K562 (cell line): ENCODE data around the gene ALCAM. TPM values are rescaled to one million over a fixed set of nuclear protein-coding genes. Genes with fewer than 3 reads are reported as not detected.

Source experiments
- ATAC-seq: fragments of 200-7000 bp; cut with Tn5 transposase; 3 replicates; pipeline ENCODE4 v1.9.1; 2020; ENCODE audit warnings: moderate library complexity
- BruUV-seq: library from RNA; stranded (reverse); fragments of 400-500 nt; replicated peaks from 2 replicates; lab custom pipeline; 2021; lab: Mats Ljungman, UMichigan
- CTCF ChIA-PET: fragments of 300-600 bp; formaldehyde crosslinking; extraction: SDS; loops from one replicate; lab custom pipeline; 2021; ENCODE audit warnings: low intra/inter-chr PET ratio; lab: Yijun Ruan, JAX
- POLR2A ChIA-PET: fragments of 300-600, 350-650 bp; sonication (Branson Sonifier 250); formaldehyde crosslinking; extraction: SDS; loops from one replicate; lab custom pipeline; 2021; ENCODE audit warnings: antibody characterized with exemption, inconsistent platforms; lab: Yijun Ruan, JAX
- DNase-seq, 4 experiments: peaks; one replicate each; pipeline versions ENCODE4 v3.0.0 to v3.0.0-alpha.2; 2011 to 2018; ENCODE audit warnings: low spot score in 3 of 4, mixed read lengths in 3 of 4; ENCODE audit errors: extremely low read depth in 1 of 4
- FAIRE-seq: peaks from 2 replicates; lab custom pipeline; 2011; peaks lifted over from hg19 to GRCh38; lab: Jason Lieb, UNC
- H2AFZ ChIP-seq: 2 replicates; pipeline ENCODE4 v1.6.0; 2011; ENCODE audit warnings: low read depth, low read length, control low read depth, inconsistent platforms
- H3K27ac ChIP-seq: fragments of 200-600 bp; 3 replicates; pipeline ENCODE4 v1.8.0; 2011; ENCODE audit warnings: low read depth, mild to moderate bottlenecking, control low read depth, inconsistent platforms, low read length, moderate library complexity, mixed read lengths; ENCODE audit errors: extremely low read depth
- H3K27me3 ChIP-seq, 2 experiments: fragments of 300-600 bp in 1 of 2; 2 replicates in 1 of 2; 3 replicates in 1 of 2; pipeline versions ENCODE4 v1.6.0 to v1.8.0; 2011; ENCODE audit warnings: inconsistent platforms in 2 of 2, low read length in 2 of 2, mild to moderate bottlenecking in 1 of 2, mixed read lengths in 1 of 2, moderate library complexity in 1 of 2; ENCODE audit not compliant: control insufficient read depth in 2 of 2, insufficient read depth in 2 of 2
- H3K36me3 ChIP-seq: fragments of 300-600 bp; 3 replicates; pipeline ENCODE4 v1.8.0; 2011; ENCODE audit warnings: mild to moderate bottlenecking, low read length, inconsistent platforms; ENCODE audit not compliant: control insufficient read depth, insufficient read depth
- H3K4me1 ChIP-seq, 2 experiments: fragments of 200-600 bp in 1 of 2; replicated peaks in 1 of 2; 2 replicates in 1 of 2; 3 replicates in 1 of 2; pipeline versions ENCODE4 v1.5.1 to v1.8.0; 2011; ENCODE audit warnings: inconsistent platforms in 2 of 2, low read length in 2 of 2, mild to moderate bottlenecking in 1 of 2, mixed read lengths in 1 of 2, moderate library complexity in 1 of 2; ENCODE audit not compliant: control insufficient read depth in 2 of 2, insufficient read depth in 2 of 2
- H3K4me2 ChIP-seq: 2 replicates; pipeline ENCODE4 v1.6.1; 2011; ENCODE audit warnings: low read length, control low read depth, inconsistent platforms, mixed read lengths; ENCODE audit not compliant: insufficient read depth
- H3K4me3 ChIP-seq: fragments of 200-600 bp; sonication (generic), shearing (Covaris generic); 2 replicates; pipeline ENCODE4 v1.5.1; 2016; ENCODE audit warnings: control low read depth, inconsistent platforms
- H3K79me2 ChIP-seq: fragments of 200-600 bp; 3 replicates; pipeline ENCODE4 v1.8.0; 2011; ENCODE audit warnings: low read length, inconsistent platforms; ENCODE audit not compliant: control insufficient read depth, insufficient read depth
- H3K9ac ChIP-seq, 2 experiments: 2 replicates each; pipeline versions ENCODE4 v1.6.0 to v1.6.1; 2011; ENCODE audit warnings: low read depth in 2 of 2, low read length in 2 of 2, control low read depth in 1 of 2, inconsistent platforms in 1 of 2, mild to moderate bottlenecking in 1 of 2, mixed read lengths in 1 of 2; ENCODE audit not compliant: insufficient read depth in 1 of 2
- H3K9me1 ChIP-seq: one replicate; pipeline ENCODE4 v1.6.0; 2011; ENCODE audit warnings: inconsistent platforms, mild to moderate bottlenecking, low read length, moderate library complexity; ENCODE audit not compliant: control insufficient read depth, insufficient read depth
- H3K9me3 ChIP-seq: replicated peaks from 2 replicates; pipeline ENCODE4 v1.5.1; 2011; ENCODE audit warnings: low read depth, low read length, inconsistent platforms; ENCODE audit not compliant: control insufficient read depth, insufficient read depth
- H4K20me1 ChIP-seq: replicated peaks from 2 replicates; pipeline ENCODE4 v1.6.1; 2011; ENCODE audit warnings: low read length, inconsistent platforms, mixed read lengths; ENCODE audit not compliant: control insufficient read depth, insufficient read depth
- ELF4 ChIP-seq: fragments of 450-650 bp; formaldehyde crosslinking; IDR thresholded peaks from 2 replicates; pipeline ENCODE4 v1.4.0; 2022; ENCODE audit warnings: missing genetic modification characterization
- HMG20A ChIP-seq: fragments of 450-650 bp; formaldehyde crosslinking; conservative IDR thresholded peaks from 2 replicates; pipeline ENCODE4 v1.4.0; 2020; ENCODE audit warnings: mild to moderate bottlenecking, mixed read lengths
- HMGN3 ChIP-seq: IDR thresholded peaks from 2 replicates; pipeline ENCODE4 v1.6.1; 2011; ENCODE audit warnings: borderline replicate concordance, low read depth, mild to moderate bottlenecking, mixed read lengths, low read length; ENCODE audit not compliant: insufficient read length; ENCODE audit errors: extremely low read depth
- MTA1 ChIP-seq: fragments of 450-650 bp; IDR thresholded peaks from 2 replicates; pipeline ENCODE4 v1.6.1; 2017; ENCODE audit warnings: borderline replicate concordance
- NR2F6 ChIP-seq: fragments of 450-650 bp; formaldehyde crosslinking; IDR thresholded peaks from 2 replicates; pipeline ENCODE4 v1.4.0; 2020; ENCODE audit warnings: mild to moderate bottlenecking
- SRSF1 ChIP-seq: fragments of 200-400 bp; formaldehyde crosslinking; IDR thresholded peaks from 2 replicates; pipeline ENCODE4 v1.6.1; 2017; ENCODE audit warnings: mild to moderate bottlenecking, low read depth, low read length, moderate library complexity
- WHSC1 ChIP-seq: IDR thresholded peaks from one replicate; pipeline ENCODE4 v1.6.1; 2012; ENCODE audit warnings: low read length, control low read depth, inconsistent platforms
- ZBTB7A ChIP-seq: IDR thresholded peaks from 2 replicates; pipeline ENCODE4 v1.6.1; 2011; ENCODE audit warnings: low read depth, mild to moderate bottlenecking, low read length, moderate library complexity, borderline replicate concordance; ENCODE audit not compliant: control insufficient read depth
- ZNF316 ChIP-seq: fragments of 450-650 bp; IDR thresholded peaks from 2 replicates; pipeline ENCODE4 v1.6.1; 2016
- WGBS: fragments of 100-300 bp; shearing (Covaris generic); methylation state at CpG from one replicate; pipeline ENCODE4 v1.1.6; 2016; ENCODE audit warnings: low coverage, mixed read lengths; ENCODE audit not compliant: insufficient coverage; ENCODE audit errors: missing lambda C conversion rate; 5-methylcytosine and 5-hydroxymethylcytosine counted together
- in situ Hi-C: fragments of 300-500 bp; cut with MboI; formaldehyde crosslinking; loops from 4 replicates; pipeline ENCODE4 v1.15.0; 2018; ENCODE audit warnings: inconsistent platforms, mixed read lengths
- intact Hi-C: fragments of 100-400 bp; cut with micrococcal nuclease; formaldehyde crosslinking; loops from 2 replicates; pipeline ENCODE4 v1.14.2; 2022
- polyA plus RNA-seq, 8 experiments: library from polyadenylated mRNA; depleted of rRNA in 4 of 8; stranded (reverse) in 5 of 8; unstranded in 3 of 8; fragments of >200 nt; fragmentation: Nextera tagmentation in 2 of 8; fragmentation: Illumina TruSeq in 1 of 8; extraction: Ambion mirVana in 2 of 8; extraction: Trizol in 1 of 8; gene quantifications; 2 replicates each; pipeline versions ENCODE4 v1.2.1 to v1.2.3, GENCODE V29; 2011 to 2014; ENCODE audit warnings: inconsistent platforms in 1 of 8, missing spikeins in 1 of 8
- total RNA-seq, 7 experiments: library from RNA; depleted of rRNA in 6 of 7; stranded (reverse); fragments of >200 nt in 6 of 7; fragmentation: Illumina TruSeq in 2 of 7; extraction: Trizol in 2 of 7; gene quantifications; 2 replicates each; pipeline versions ENCODE4 v1.2.1 to v1.2.3, GENCODE V29; 2011 to 2021; ENCODE audit warnings: low replicate concordance in 1 of 7
- TF ChIP-seq, protein P1 (sequence below): fragments of 450-650 bp; IDR thresholded peaks from 2 replicates; pipeline ENCODE4 v1.6.1; 2017; ENCODE audit warnings: antibody characterized with exemption, mild to moderate bottlenecking
- TF ChIP-seq, protein P2 (sequence below): fragments of 200-800 bp; sonication (Bioruptor generic); IDR thresholded peaks from 2 replicates; pipeline ENCODE4 v1.6.1; 2017; ENCODE audit warnings: missing genetic modification characterization, missing compliant biosample characterization

The ALCAM gene
- total and polyA plus RNA-seq, 9 of the 15 experiments (the other 6 are each of a cell fraction or from before 2014, with no cell fraction given), result 0.03 to 0.98 (median 0.14) TPM; not detected in 1

DNA sequence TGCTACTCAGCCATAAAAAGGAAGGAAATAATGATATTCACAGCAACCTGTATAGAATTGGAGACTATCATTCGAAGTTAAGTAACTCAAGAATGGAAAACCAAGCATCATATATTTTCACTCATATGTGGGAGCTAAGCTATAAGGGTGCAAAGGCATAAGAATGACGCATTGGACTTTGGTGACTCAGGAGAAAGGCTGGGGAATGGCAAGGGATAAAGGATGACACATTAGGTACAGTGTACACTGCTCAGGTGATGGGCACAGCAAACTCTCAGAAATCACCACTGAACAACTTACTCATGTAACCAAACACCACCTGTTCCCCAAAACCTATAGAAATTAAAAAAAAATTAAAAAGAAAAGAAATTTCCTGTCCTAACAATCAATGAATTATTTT, 42.7 kb downstream of the ALCAM start (continued):
- TF ChIP-seq, protein P1, sequence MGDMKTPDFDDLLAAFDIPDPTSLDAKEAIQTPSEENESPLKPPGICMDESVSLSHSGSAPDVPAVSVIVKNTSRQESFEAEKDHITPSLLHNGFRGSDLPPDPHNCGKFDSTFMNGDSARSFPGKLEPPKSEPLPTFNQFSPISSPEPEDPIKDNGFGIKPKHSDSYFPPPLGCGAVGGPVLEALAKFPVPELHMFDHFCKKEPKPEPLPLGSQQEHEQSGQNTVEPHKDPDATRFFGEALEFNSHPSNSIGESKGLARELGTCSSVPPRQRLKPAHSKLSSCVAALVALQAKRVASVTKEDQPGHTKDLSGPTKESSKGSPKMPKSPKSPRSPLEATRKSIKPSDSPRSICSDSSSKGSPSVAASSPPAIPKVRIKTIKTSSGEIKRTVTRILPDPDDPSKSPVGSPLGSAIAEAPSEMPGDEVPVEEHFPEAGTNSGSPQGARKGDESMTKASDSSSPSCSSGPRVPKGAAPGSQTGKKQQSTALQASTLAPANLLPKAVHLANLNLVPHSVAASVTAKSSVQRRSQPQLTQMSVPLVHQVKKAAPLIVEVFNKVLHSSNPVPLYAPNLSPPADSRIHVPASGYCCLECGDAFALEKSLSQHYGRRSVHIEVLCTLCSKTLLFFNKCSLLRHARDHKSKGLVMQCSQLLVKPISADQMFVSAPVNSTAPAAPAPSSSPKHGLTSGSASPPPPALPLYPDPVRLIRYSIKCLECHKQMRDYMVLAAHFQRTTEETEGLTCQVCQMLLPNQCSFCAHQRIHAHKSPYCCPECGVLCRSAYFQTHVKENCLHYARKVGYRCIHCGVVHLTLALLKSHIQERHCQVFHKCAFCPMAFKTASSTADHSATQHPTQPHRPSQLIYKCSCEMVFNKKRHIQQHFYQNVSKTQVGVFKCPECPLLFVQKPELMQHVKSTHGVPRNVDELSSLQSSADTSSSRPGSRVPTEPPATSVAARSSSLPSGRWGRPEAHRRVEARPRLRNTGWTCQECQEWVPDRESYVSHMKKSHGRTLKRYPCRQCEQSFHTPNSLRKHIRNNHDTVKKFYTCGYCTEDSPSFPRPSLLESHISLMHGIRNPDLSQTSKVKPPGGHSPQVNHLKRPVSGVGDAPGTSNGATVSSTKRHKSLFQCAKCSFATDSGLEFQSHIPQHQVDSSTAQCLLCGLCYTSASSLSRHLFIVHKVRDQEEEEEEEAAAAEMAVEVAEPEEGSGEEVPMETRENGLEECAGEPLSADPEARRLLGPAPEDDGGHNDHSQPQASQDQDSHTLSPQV, result no peak
- TF ChIP-seq SRSF1 (no peak), ZBTB7A (no peak), HMGN3 (no peak), MTA1 (no peak), ZNF316 (no peak)

DNA sequence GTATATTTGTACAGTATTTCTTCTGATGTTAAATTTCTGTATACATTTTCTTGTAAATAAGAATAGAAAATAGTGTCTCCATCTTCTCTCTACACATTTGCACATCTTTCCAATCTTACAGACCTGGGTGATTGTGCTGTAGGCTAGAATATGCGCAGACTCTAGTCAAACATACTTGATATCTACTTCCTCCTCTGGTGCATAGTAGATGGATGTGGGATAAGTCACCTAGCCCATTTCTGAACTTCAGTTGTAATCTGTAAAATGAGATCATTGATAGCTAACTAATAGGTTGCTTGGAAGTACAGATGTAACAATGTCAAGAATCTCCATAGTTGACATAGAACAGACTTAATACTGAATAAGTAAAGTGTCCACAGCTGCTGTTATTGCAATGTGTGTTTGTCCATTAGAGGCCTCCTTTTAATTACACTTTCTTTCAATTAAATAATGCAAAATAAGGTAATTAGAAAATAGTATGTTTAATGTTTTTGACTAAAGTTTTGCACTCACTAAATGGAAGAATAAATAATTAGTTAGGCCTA, 46.7 kb downstream of the ALCAM start:
- ChIA-PET POLR2A (no interaction called here), CTCF (no interaction called here)
- TF ChIP-seq, protein P2, sequence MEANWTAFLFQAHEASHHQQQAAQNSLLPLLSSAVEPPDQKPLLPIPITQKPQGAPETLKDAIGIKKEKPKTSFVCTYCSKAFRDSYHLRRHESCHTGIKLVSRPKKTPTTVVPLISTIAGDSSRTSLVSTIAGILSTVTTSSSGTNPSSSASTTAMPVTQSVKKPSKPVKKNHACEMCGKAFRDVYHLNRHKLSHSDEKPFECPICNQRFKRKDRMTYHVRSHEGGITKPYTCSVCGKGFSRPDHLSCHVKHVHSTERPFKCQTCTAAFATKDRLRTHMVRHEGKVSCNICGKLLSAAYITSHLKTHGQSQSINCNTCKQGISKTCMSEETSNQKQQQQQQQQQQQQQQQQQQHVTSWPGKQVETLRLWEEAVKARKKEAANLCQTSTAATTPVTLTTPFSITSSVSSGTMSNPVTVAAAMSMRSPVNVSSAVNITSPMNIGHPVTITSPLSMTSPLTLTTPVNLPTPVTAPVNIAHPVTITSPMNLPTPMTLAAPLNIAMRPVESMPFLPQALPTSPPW, result no peak
- TF ChIP-seq NR2F6, result no peak
- no peak for TF ChIP-seq HMG20A (CRISPR knock-in tag)
- TF ChIP-seq WHSC1, result no peak
- TF ChIP-seq ELF4 (CRISPR knock-in tag), result no peak
- no peaks in the 10 kb centered on the region for H3K79me2 ChIP-seq
- no peak overlapping the region for H2AFZ ChIP-seq
- H3K27me3 ChIP-seq, result no peaks in the 10 kb centered on the region
- intact Hi-C loops, result no loop called here
- 0% methylated on average over 1 of the region's 1 CpG for WGBS
- FAIRE-seq (no peak), ATAC-seq (no peak), DNase-seq (no peak)
- in situ Hi-C loops, result no loop called here
- H4K20me1 ChIP-seq, result no peaks in the 10 kb centered on the region
- no peaks in the 10 kb centered on the region for H3K9me1 ChIP-seq
- H3K4me1 ChIP-seq, result no peaks in the 10 kb centered on the region
- H3K4me2 ChIP-seq, result no peak overlapping the region
- no peaks in the 10 kb centered on the region for H3K9me3 ChIP-seq
- H3K9ac ChIP-seq, result no peak overlapping the region
- H3K4me3 ChIP-seq, result no peak overlapping the region
- no TSS peak for BruUV-seq
- H3K27ac ChIP-seq, result no peak overlapping the region
- no peaks in the 10 kb centered on the region for H3K36me3 ChIP-seq
